BJ (cell line): ENCODE data around the gene DNAJC7. TPM values are rescaled to one million over a fixed set of nuclear protein-coding genes. Genes with fewer than 3 reads are reported as not detected.

Source experiments
- CTCF ChIA-PET: fragments of 350-600 bp; formaldehyde crosslinking; extraction: SDS; loops from one replicate; lab custom pipeline; 2021; ENCODE audit warnings: antibody characterized with exemption, inconsistent platforms; lab: Yijun Ruan, JAX
- POLR2A ChIA-PET: fragments of 300-600 bp; sonication (Branson Sonifier 250); formaldehyde crosslinking; extraction: SDS; loops from one replicate; lab custom pipeline; 2021; ENCODE audit warnings: antibody characterized with exemption; lab: Charles Lee
- DNase-seq: peaks from one replicate; pipeline ENCODE4 v3.0.0-alpha.2; 2011; ENCODE audit warnings: low read depth
- H3K27me3 ChIP-seq: 2 replicates; pipeline ENCODE4 v1.6.0; 2011; ENCODE audit warnings: low read length; ENCODE audit not compliant: control insufficient read depth, insufficient read depth
- H3K36me3 ChIP-seq: 2 replicates; pipeline ENCODE4 v1.5.1; 2011; ENCODE audit warnings: low read length; ENCODE audit not compliant: control insufficient read depth, insufficient read depth
- H3K4me3 ChIP-seq: 2 replicates; pipeline ENCODE4 v1.5.1; 2011; ENCODE audit warnings: low read depth, mild to moderate bottlenecking, control low read depth, low read length
- polyA plus RNA-seq: library from polyadenylated mRNA; depleted of rRNA; stranded (reverse); fragments of >200 nt; gene quantifications from 2 replicates; pipeline ENCODE4 v1.2.3, GENCODE V29; 2011
- TF ChIP-seq, protein P1 (sequence below): IDR thresholded peaks from 2 replicates; pipeline ENCODE4 v1.5.1; 2011; ENCODE audit warnings: low read depth, mild to moderate bottlenecking, control low read depth, inconsistent platforms, low read length, moderate library complexity; ENCODE audit not compliant: insufficient read depth

The DNAJC7 gene
- polyA plus RNA-seq, 1 experiment: 41.1 TPM

DNA sequence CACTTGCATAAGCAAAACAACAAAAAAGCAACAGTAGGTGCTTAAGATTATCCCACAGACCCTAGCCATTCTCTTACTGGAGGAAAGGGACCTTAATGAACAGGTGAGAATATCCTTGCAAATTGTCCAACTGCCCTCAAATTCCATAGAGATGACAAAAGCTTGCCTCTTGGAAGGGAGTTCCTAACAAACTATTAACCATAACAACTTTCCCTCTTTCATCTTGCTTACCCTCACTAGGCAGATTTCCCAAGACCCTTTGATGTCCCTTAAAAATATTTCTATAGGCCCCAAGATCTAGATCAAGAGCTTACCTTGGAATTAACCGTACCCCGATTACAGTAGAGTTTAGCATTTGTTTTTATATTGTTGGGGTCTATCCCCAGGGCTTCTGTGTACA, 28.8 kb downstream of the DNAJC7 start:
- no peaks in the 10 kb centered on the region for H3K27me3 ChIP-seq
- ChIA-PET POLR2A (no interaction called here), CTCF (no interaction called here)
- no peak overlapping the region for H3K4me3 ChIP-seq
- DNase-seq: no peak
- TF ChIP-seq, protein P1, sequence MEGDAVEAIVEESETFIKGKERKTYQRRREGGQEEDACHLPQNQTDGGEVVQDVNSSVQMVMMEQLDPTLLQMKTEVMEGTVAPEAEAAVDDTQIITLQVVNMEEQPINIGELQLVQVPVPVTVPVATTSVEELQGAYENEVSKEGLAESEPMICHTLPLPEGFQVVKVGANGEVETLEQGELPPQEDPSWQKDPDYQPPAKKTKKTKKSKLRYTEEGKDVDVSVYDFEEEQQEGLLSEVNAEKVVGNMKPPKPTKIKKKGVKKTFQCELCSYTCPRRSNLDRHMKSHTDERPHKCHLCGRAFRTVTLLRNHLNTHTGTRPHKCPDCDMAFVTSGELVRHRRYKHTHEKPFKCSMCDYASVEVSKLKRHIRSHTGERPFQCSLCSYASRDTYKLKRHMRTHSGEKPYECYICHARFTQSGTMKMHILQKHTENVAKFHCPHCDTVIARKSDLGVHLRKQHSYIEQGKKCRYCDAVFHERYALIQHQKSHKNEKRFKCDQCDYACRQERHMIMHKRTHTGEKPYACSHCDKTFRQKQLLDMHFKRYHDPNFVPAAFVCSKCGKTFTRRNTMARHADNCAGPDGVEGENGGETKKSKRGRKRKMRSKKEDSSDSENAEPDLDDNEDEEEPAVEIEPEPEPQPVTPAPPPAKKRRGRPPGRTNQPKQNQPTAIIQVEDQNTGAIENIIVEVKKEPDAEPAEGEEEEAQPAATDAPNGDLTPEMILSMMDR: no peak
- H3K36me3 ChIP-seq: peaks cover 25% of the 10 kb centered on the region

DNA sequence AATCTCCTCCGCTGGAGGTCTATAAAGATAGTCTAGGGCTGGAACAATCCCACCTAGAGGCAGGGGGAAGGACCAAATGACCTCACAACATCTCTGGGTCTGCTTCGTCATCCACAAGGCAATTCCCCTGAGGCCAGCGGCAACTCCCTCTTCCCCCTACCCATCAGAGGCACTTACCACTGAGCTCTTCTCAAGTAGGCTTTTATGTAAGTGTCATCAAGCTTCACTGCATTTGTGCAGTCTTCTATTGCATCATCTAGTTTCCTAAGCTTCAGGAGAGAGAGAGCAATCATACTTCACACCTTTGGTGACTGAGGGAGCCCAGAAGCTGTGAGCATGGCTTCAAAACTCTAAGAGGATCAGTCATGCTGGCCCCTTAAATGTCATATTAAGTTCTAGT, 29.6 kb downstream of the DNAJC7 start:
- POLR2A ChIA-PET: no interaction called here

DNA sequence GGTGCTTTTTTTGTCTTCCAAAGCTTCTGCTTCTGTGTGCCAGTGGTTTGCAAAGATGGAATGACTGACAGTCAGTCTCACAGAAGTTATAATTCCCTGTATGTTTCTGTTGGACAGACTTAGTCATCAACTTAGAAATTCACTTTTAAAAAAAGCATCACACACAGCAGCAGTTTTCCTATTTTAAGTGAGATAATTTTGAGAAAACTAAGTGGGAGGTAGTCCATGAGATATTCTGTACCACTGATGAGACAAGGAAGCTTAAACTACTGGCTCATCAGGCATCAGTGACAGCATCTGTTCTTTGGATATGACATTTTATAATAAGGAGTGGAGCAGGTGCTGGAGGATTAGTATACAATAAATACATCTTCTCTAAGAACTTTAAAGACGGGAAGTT, 30.6 kb downstream of the DNAJC7 start:
- Histone ChIP-seq H3K27me3 (no peaks in the 10 kb centered on the region), H3K4me3 (no peak overlapping the region), H3K36me3 (peaks cover 26% of the 10 kb centered on the region)
- CTCF ChIA-PET: no interaction called here
- TF ChIP-seq, protein P1: no peak
- no peak for DNase-seq
- POLR2A ChIA-PET: no interaction called here

More for the DNA sequence above, 29.6 kb downstream of the DNAJC7 start:
- TF ChIP-seq, protein P1: no peak
- CTCF ChIA-PET: interaction anchor here (1.2 kb wide), 1 partner anchor 30 kb away, joined by 3 read pairs; the partner anchor contains the start of gene DNAJC7
- no peak for DNase-seq
- Histone ChIP-seq H3K36me3 (peaks cover 26% of the 10 kb centered on the region), H3K4me3 (no peak overlapping the region), H3K27me3 (no peaks in the 10 kb centered on the region)

DNA sequence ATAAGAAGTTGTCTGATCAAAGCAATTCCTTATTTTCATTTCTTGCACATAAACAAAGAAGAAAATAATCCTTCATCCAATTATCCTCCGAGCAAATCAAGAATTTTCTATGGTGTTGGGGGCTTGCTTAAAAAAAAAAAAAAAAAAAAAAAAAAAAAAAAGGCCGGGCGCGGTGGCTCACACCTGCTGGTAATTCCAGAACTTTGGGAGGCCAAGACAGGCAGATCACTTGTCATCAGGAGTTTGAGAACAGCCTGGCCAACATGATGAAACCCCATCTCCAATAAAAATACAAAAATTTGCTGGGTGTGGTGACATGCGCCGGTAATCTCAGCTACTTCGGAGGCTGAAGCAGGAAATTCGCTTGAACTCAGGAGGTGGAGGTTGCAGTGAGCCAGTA, 31.3 kb downstream of the DNAJC7 start:
- TF ChIP-seq, protein P1: no peak
- DNase-seq: no peak
- CTCF ChIA-PET: interaction anchor here (0.7 kb wide), 1 partner anchor 10 kb away, joined by 3 read pairs; no protein-coding TSS in a partner anchor
- H3K4me3 ChIP-seq: no peak overlapping the region
- H3K27me3 ChIP-seq: no peaks in the 10 kb centered on the region
- POLR2A ChIA-PET: interaction anchor here (0.6 kb wide), 1 partner anchor 24 kb away, joined by 4 read pairs; no protein-coding TSS in a partner anchor
- H3K36me3 ChIP-seq: peaks cover 27% of the 10 kb centered on the region

DNA sequence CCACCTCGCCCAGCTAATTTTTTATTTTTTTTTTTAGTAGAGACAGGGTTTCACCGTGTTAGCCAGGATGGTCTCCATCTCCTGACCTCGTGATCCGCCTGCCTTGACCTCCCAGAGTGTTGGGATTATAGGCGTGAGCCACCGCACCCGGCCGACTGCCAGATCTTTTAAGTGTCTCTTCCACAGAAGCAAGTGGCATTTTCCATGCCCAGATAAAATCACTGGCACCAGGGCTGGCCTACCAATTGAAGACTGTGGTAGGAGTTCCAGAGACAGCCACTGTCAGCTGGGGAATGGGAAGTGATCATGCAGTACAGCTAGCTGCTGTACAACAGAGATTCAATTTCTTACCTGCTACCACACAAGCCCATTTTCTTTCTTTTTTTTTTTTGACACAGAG, 32.8 kb downstream of the DNAJC7 start:
- Histone ChIP-seq H3K4me3 (no peak overlapping the region), H3K36me3 (peaks cover 23% of the 10 kb centered on the region), H3K27me3 (no peaks in the 10 kb centered on the region)
- no peak for DNase-seq
- ChIA-PET POLR2A (no interaction called here), CTCF (interaction anchor here (1.0 kb wide), 2 partner anchors 15 to 134 kb away, joined by 3 read pairs; no protein-coding TSS in a partner anchor)
- TF ChIP-seq, protein P1: no peak
